Nephron progenitor cell (in vitro differentiated cells): ENCODE results near the gene CPXM2.

Experiments used
- DNase-seq: peaks from one replicate; pipeline ENCODE4 v3.0.0; 2021
- H3K27ac Mint-ChIP-seq: 2 replicates; pipeline ENCODE4 v1.8.0; 2021; ENCODE audit warnings: mild to moderate bottlenecking, moderate library complexity, mixed read lengths
- H3K27me3 Mint-ChIP-seq: 2 replicates; pipeline ENCODE4 v1.8.0; 2021; ENCODE audit warnings: mild to moderate bottlenecking, low read depth, mixed read lengths; ENCODE audit not compliant: poor library complexity
- H3K36me3 Mint-ChIP-seq: 2 replicates; pipeline ENCODE4 v1.8.0; 2021; ENCODE audit warnings: low read depth, mixed read lengths
- H3K4me1 Mint-ChIP-seq: 2 replicates; pipeline ENCODE4 v1.8.0; 2021; ENCODE audit warnings: mixed read lengths
- H3K4me3 Mint-ChIP-seq: 2 replicates; pipeline ENCODE4 v1.8.0; 2021; ENCODE audit warnings: mild to moderate bottlenecking, moderate library complexity, mixed read lengths
- H3K9me3 Mint-ChIP-seq: 2 replicates; pipeline ENCODE4 v1.8.0; 2021; ENCODE audit warnings: mild to moderate bottlenecking, moderate library complexity, mixed read lengths
- TF ChIP-seq, protein P1 (sequence below): fragments of 200-600 bp; sonication (generic); IDR thresholded peaks from 2 replicates; pipeline ENCODE4 v1.5.0; 2021; ENCODE audit warnings: antibody characterized with exemption

Gene CPXM2

DNA sequence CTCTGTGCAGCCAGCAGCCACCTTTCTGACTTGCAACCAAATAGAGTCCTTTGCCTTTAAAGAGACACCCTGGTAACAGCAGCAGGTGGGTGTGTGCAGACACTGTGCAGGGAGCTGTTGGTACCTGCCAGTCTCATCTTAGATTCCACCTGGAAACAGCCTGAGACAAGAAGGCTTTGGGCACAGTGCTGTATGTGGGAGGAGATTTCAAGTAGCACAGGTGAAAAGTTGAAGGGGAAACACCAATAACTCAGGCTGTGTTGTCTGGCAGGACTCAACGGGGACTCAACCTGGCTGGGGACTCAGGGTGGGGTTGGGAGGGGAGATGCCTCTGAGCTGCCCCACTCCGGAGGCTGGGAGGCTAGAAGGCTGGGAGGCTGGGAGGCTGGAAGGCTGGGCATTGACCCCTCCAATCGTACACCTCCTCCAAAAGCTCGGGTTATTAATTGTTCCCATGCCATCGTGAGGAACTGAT is 6.7 kb downstream of the CPXM2 start:
- H3K9me3 Mint-ChIP-seq, result no peaks in the 10 kb centered on the region
- no peak overlapping the region for H3K27ac Mint-ChIP-seq
- no peak overlapping the region for H3K4me3 Mint-ChIP-seq
- no peaks in the 10 kb centered on the region for H3K36me3 Mint-ChIP-seq
- no peak for DNase-seq
- TF ChIP-seq, protein P1, sequence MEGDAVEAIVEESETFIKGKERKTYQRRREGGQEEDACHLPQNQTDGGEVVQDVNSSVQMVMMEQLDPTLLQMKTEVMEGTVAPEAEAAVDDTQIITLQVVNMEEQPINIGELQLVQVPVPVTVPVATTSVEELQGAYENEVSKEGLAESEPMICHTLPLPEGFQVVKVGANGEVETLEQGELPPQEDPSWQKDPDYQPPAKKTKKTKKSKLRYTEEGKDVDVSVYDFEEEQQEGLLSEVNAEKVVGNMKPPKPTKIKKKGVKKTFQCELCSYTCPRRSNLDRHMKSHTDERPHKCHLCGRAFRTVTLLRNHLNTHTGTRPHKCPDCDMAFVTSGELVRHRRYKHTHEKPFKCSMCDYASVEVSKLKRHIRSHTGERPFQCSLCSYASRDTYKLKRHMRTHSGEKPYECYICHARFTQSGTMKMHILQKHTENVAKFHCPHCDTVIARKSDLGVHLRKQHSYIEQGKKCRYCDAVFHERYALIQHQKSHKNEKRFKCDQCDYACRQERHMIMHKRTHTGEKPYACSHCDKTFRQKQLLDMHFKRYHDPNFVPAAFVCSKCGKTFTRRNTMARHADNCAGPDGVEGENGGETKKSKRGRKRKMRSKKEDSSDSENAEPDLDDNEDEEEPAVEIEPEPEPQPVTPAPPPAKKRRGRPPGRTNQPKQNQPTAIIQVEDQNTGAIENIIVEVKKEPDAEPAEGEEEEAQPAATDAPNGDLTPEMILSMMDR, result no peak
- H3K27me3 Mint-ChIP-seq, result peaks cover 62% of the 10 kb centered on the region
- H3K4me1 Mint-ChIP-seq, result no peaks in the 10 kb centered on the region

DNA sequence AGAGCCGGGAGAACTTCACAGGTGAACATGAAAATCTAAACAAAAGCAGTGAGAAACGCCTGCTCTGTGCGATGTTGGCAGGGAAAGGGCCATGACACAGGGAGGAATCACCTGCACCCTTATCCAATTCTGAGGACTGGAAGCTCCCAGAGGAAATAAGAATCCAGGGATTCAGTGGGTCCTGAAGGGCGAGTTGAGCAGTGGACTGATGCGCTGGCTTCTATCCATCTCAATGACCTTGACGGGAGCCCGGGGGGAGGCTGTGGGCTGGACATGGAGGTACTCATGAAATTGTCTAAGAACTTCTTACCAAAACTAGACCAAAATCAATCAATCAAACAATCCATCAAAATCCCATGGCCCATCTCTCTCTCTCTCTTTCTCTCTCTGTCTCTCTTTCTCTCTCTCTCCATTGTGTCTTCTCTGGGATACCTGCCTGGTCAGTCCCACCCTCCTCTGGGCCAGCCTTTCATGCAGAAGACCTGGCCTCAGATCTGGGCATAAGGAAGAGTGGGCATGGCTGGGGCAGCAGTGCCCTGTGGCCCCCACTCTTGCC is 7.2 kb downstream of the CPXM2 start:
- TF ChIP-seq, protein P1, result no peak
- no peaks in the 10 kb centered on the region for H3K9me3 Mint-ChIP-seq
- H3K4me3 Mint-ChIP-seq, result no peak overlapping the region
- no peak for DNase-seq
- H3K36me3 Mint-ChIP-seq, result no peaks in the 10 kb centered on the region
- peaks cover 60% of the 10 kb centered on the region for H3K27me3 Mint-ChIP-seq
- no peaks in the 10 kb centered on the region for H3K4me1 Mint-ChIP-seq
- H3K27ac Mint-ChIP-seq, result no peak overlapping the region

DNA sequence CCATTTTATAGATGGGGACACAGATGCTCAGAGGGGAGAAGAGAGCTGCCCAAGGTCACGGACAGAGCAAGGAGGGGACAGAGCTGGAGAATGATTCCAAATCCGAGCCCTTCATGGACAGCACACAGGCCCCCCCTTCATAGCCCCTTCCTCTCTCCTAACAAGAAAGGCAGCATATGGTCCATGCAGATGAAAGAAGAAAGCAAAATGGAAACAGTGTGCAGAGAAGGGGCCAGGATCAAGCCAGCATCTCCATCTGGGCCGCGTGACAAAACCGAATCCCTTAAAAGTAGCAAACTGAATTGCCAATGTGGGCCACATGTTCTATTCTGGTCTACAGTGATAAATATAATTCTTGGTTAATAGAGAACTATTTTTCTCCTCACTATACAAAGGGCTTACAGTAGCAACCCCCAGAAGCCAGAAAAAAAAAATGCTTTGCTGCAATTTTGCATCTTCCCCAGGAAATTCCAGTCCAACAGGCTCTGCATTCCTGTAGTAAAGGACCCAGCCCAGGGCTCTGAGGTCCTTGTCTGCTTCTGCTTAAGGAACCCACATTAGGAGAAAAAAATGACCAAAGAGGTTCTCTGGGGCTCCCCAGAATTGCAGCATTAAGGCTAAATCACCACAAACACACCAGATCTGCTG is 7.8 kb downstream of the CPXM2 start:
- TF ChIP-seq, protein P1, result no peak
- peaks cover 53% of the 10 kb centered on the region for H3K27me3 Mint-ChIP-seq
- DNase-seq, result no peak
- H3K4me1 Mint-ChIP-seq, result no peaks in the 10 kb centered on the region
- H3K9me3 Mint-ChIP-seq, result no peaks in the 10 kb centered on the region
- H3K36me3 Mint-ChIP-seq, result no peaks in the 10 kb centered on the region
- H3K4me3 Mint-ChIP-seq, result no peak overlapping the region
- H3K27ac Mint-ChIP-seq, result no peak overlapping the region

DNA sequence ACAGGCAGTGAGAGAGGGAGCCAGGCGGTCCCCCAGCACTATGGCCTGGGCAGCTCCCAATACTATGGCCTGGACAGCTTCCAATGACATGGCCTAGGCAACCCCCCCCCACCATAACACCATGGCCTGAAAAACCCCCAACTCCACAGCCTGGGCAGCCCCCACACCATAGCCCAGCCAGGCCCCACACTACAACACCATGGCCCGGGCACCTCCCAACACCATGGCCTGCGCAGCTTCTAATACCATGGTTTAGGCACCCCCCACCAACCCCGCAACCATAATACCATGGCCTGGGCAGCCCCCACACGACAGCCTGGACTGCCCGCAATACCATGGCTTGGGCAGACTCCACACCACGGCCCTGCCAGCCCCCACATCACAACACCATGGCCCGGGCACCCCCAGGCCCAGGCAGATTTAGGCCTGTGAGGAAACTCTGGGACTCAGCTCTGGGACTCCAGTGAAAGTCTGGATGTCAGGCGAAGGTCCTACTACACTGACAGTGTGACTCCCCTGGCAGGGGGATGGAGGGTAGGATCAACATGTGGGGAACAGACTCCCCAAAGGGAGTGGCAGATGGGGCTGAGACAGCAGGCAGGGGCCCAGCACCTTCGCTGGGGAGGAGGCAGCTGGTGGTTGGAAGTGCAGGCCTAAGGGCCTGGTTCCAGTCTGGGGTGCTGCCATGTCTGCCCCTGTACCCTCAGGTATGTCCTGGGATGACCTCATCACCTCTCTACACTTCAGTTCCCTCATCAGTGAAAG is 8.7 kb downstream of the CPXM2 start:
- Mint-ChIP-seq H3K4me1 (no peaks in the 10 kb centered on the region), H3K36me3 (no peaks in the 10 kb centered on the region), H3K27ac (no peak overlapping the region), H3K9me3 (peaks cover under 1% of the 10 kb centered on the region), H3K4me3 (no peak overlapping the region), H3K27me3 (peaks cover 44% of the 10 kb centered on the region)
- TF ChIP-seq, protein P1, result no peak
- no peak for DNase-seq

DNA sequence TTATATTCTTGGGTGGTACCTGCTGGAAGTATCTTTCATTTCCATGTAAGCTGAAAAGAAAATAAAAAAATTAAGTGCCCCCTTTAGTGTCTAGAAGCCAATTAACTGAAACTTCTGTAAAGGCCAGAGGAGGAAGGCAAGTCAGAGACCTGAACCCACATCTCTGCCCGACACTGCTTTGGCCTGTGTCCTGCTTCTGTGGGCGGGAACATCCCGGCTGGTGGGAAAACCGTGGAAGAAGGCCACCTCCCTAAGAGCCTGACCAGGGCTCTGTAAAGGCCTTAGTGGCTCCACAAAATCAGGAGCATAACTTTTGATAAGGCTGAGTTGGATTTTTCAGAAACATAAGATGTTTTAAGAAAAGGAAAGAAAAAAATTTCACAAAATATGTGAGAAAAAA is 9.4 kb downstream of the CPXM2 start:
- DNase-seq, result no peak
- TF ChIP-seq, protein P1, result no peak
- H3K36me3 Mint-ChIP-seq, result no peaks in the 10 kb centered on the region
- H3K27me3 Mint-ChIP-seq, result peaks cover 37% of the 10 kb centered on the region
- no peaks in the 10 kb centered on the region for H3K4me1 Mint-ChIP-seq
- no peak overlapping the region for H3K27ac Mint-ChIP-seq
- H3K9me3 Mint-ChIP-seq, result peaks cover 3% of the 10 kb centered on the region
- no peak overlapping the region for H3K4me3 Mint-ChIP-seq
